Ovary (tissue), 9 donors: ENCODE data around the gene TMEM50B. TPM values are rescaled to one million over a fixed set of nuclear protein-coding genes. Genes with fewer than 3 reads are reported as not detected.

Experiments used
- DNase-seq, 5 donors: peaks; one replicate each; pipeline ENCODE4 v3.0.0-alpha.2; 2019 to 2020
- H3K27ac ChIP-seq, 2 donors: fragments of 200-600 bp; one replicate each; pipeline versions ENCODE4 v1.5.1 to v1.8.0; 2019 to 2022
- H3K27me3 ChIP-seq: fragments of 200-600 bp; one replicate; pipeline ENCODE4 v1.8.0; 2022
- H3K36me3 ChIP-seq: fragments of 200-600 bp; sonication (generic); one replicate; pipeline ENCODE4 v1.5.1; 2019
- H3K4me1 ChIP-seq: one replicate; pipeline ENCODE4 v1.8.1; 2013; ENCODE audit warnings: mild to moderate bottlenecking, moderate library complexity; ENCODE audit not compliant: insufficient read depth
- H3K4me3 ChIP-seq: fragments of 200-600 bp; sonication (generic); one replicate; pipeline ENCODE4 v1.5.1; 2017
- H3K9me3 ChIP-seq, 2 donors: fragments of 200-600 bp in 1 of 2; sonication (generic) in 1 of 2; one replicate each; pipeline versions ENCODE4 v1.5.1 to v1.8.1; 2013 to 2019; ENCODE audit warnings: mild to moderate bottlenecking in 1 of 2, moderate library complexity in 1 of 2
- CTCF ChIP-seq, 3 donors: fragments of 450-650 bp in 2 of 3; fragments of 200-600 bp in 1 of 3; IDR thresholded peaks; one replicate each; pipeline versions ENCODE4 v1.5.1 to v1.8.0; 2016 to 2022; ENCODE audit warnings: antibody characterized with exemption in 3 of 3, mild to moderate bottlenecking in 1 of 3
- EP300 ChIP-seq: sonication (generic); formaldehyde crosslinking; IDR thresholded peaks from one replicate; pipeline ENCODE4 v1.6.1; 2017; ENCODE audit warnings: antibody characterized with exemption
- POLR2A ChIP-seq: fragments of 450-650 bp; IDR thresholded peaks from one replicate; pipeline ENCODE4 v1.6.1; 2017; ENCODE audit warnings: antibody characterized with exemption, mild to moderate bottlenecking, moderate library complexity
- WGBS, 3 donors: extraction: QIAGEN DNeasy Blood & Tissue Kit in 1 of 3; methylation state at CpG; one replicate each; pipeline versions ENCODE4 v1.1.5 to v1.1.7; 2013 to 2017; 5-methylcytosine and 5-hydroxymethylcytosine counted together
- intact Hi-C, 4 donors: fragments of 100-400 bp; cut with DNase I; formaldehyde crosslinking; loops; one replicate each; pipeline versions ENCODE4 v1.11.0 to v1.15.1; 2022 to 2023
- polyA plus RNA-seq, 2 donors: library from polyadenylated mRNA; stranded (reverse); fragments of 200-250 nt in 1 of 2; fragments of 350-450 nt in 1 of 2; fragmentation: Illumina TruSeq in 1 of 2; extraction: RNeasy Lipid Tissue Mini Kit (QIAGEN cat#74804) in 1 of 2; gene quantifications; one replicate each; pipeline ENCODE4 v1.2.3, GENCODE V29; 2013 to 2014
- total RNA-seq, 7 donors: library from RNA; depleted of rRNA in 2 of 7; stranded (reverse); fragments of >200 nt in 2 of 7; fragmentation: NEBNext Ultra II Directional in 3 of 7; extraction: Animal tissue kit (Norgen Biotek cat#: 25700) in 3 of 7; gene quantifications; one replicate each; pipeline versions ENCODE4 v1.1.0 to v1.2.4, GENCODE V29; 2016 to 2023
- donor health status: DM: no; HTN: no; CAD: no; lungs with moderate emphysema.
- donor health status: DM: no; HTN: no; CAD: no.
- donor health status: Bipolar disorder and iron deficiency.
- donor health status: DM: yes; HTN: yes; CAD: no.
- donor health status: DM: no; HTN: no; CAD: no.
- donor health status: DM: yes; HTN: yes; CAD: no.

The TMEM50B gene
- total and polyA plus RNA-seq, 9 donors = 50.1 to 122 (median 75.4) TPM

DNA sequence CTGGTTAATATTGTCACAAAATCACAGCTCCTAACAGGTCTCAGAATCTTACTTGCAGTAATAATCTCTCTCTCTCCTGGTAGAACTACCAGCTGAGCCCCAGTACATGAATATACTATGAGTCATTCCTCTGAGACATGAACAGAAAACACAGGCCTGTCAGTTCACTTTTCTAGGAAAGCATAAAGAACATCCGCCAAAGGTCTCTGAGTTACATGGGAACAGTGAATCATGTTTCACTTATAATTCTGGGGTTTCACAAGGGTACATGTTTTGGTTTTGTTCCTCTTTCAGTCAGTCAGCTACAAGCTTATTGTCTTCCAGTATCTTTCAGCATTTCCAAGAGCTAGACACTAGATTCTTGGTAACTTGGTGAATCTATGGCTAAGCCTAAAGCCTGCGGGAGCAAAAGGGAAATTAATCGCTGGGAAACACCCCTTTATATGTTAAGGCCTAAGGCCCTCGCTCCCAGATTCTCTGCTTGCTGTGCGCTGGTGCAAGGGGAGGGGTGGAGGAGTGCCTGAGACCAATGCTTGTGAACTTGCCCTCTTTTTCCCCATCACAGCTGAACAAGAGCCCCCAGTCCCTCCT lies 44.9 kb downstream of the TMEM50B start:
- H3K27ac ChIP-seq = peak overlapping the region in 1 of 2 donors; percentile 22
- no peak overlapping the region for H3K4me3 ChIP-seq
- no peak for DNase-seq
- no peaks in the 10 kb centered on the region for H3K4me1 ChIP-seq
- H3K9me3 ChIP-seq = no peaks in the 10 kb centered on the region
- no peak for TF ChIP-seq EP300
- no peak for TF ChIP-seq POLR2A
- no peak for TF ChIP-seq CTCF (IDR thresholded peaks at IDR 0.05)
- 70 to 75% (median 74%) methylated on average over 5 of the region's 5 CpGs for WGBS, 3 donors
- intact Hi-C loops = loop anchor here in 1 of 4 donors (10.0 kb wide), 1 partner anchor 70 kb away; no protein-coding TSS in a partner anchor
- no peaks in the 10 kb centered on the region for H3K36me3 ChIP-seq
- H3K27me3 ChIP-seq = no peaks in the 10 kb centered on the region

DNA sequence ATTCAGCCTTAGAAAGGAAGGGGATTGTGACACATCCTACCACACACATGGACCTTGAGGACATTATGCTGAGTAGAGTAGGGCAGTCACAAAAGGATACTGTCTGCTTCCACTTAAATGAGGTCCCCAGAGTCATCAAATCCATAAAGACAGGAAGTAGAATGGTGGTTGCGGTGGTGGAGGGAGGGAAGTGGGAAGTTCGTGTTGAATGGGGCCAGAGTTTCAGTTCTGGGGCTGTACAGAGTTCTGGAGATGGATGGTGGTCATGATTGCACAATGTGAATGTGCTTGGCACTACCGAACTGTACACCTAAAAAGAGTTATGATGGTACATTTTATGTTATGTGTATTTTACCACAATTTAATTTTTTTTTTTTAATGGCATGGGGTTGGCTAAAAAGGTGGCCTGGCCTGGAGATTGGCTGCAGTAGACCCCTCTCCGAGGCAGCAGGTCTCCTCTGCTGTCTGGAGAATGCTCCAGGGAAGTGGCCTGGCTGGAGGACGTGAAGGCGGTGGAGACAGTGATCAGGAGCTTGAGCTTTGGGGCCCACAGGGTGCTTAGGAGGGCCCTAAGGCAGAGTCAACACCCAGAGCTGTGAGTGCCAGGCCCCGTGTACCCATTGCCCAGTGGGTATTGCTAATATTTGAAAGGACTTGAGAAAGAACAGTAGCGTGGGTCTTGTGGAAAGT lies 46.2 kb downstream of the TMEM50B start:
- no peaks in the 10 kb centered on the region for H3K36me3 ChIP-seq
- H3K27ac ChIP-seq = no peak overlapping the region
- peaks cover 4% of the 10 kb centered on the region for H3K4me1 ChIP-seq
- no peaks in the 10 kb centered on the region for H3K9me3 ChIP-seq
- 85 to 92% (median 87%) methylated on average over 8 of the region's 8 CpGs for WGBS, 3 donors
- H3K4me3 ChIP-seq = no peak overlapping the region
- TF ChIP-seq EP300 = no peak
- no peak for TF ChIP-seq POLR2A
- no peak for TF ChIP-seq CTCF (IDR thresholded peaks at IDR 0.05)
- intact Hi-C loops = loop anchor here in 1 of 4 donors (10.0 kb wide), 1 partner anchor 69 kb away; no protein-coding TSS in a partner anchor
- H3K27me3 ChIP-seq = no peaks in the 10 kb centered on the region
- DNase-seq = peak in 1 of 5 donors; percentile 7

DNA sequence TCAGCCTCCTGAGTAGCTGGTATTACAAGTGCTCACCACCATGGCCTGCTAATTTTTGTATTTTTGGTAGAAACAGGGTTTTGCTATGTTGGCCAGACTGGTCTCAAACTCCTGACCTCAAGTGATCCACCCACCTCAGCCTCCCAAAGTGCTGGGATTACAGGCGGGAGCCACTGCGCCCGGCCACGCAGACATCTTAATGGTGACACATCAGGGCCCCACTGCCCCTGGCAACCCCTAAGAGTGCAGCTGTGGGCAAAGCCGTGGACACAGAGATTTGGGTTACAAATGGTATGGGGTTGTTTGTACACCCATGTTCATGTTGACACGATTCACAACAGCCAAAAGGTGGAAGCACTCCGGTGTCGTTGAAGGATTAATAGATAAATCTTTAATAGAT lies 46.8 kb downstream of the TMEM50B start:
- DNase-seq = peak in 1 of 5 donors; percentile 9
- intact Hi-C loops = loop anchor here in 1 of 4 donors (10.0 kb wide), 1 partner anchor 68 kb away; no protein-coding TSS in a partner anchor
- Histone ChIP-seq H3K27ac (no peak overlapping the region), H3K4me1 (peaks cover 4% of the 10 kb centered on the region), H3K27me3 (no peaks in the 10 kb centered on the region), H3K36me3 (no peaks in the 10 kb centered on the region), H3K9me3 (no peaks in the 10 kb centered on the region), H3K4me3 (no peak overlapping the region)
- no peak for TF ChIP-seq CTCF (IDR thresholded peaks at IDR 0.05)
- 91 to 95% (median 92%) methylated on average over 8 of the region's 8 CpGs for WGBS, 3 donors

DNA sequence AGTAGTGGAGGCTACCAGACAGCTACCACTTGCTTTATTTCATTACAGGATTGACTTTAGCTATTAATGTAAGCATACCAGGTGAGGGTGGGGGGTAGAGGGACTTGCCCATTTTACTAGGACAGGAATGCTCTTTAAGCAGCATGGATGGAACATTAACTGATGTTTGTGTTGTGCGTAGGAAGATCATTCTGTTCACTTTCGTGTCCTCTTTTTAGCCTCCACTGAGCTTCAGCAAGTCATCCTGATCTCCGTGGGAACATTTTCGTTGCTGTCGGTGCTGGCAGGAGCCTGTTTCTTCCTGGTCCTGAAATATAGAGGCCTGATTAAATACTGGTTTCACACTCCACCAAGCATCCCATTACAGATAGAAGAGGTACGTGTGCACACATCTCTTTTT lies 47.3 kb downstream of the TMEM50B start:
- TF ChIP-seq POLR2A = no peak
- TF ChIP-seq CTCF (IDR thresholded peaks at IDR 0.05) = no peak
- TF ChIP-seq EP300 = no peak
- intact Hi-C loops = loop anchor here in 1 of 4 donors (10.0 kb wide), 1 partner anchor 68 kb away; no protein-coding TSS in a partner anchor
- no peak overlapping the region for H3K4me3 ChIP-seq
- no peak for DNase-seq
- H3K27me3 ChIP-seq = no peaks in the 10 kb centered on the region
- peaks cover 4% of the 10 kb centered on the region for H3K4me1 ChIP-seq
- H3K27ac ChIP-seq = no peak overlapping the region
- no peaks in the 10 kb centered on the region for H3K9me3 ChIP-seq
- 88 to 93% (median 92%) methylated on average over 6 of the region's 6 CpGs for WGBS, 3 donors
- no peaks in the 10 kb centered on the region for H3K36me3 ChIP-seq
